ENCODE data around the gene MYO9A.
"Not testable (repeated sequence)": the region's sequence is repeated elsewhere in the genome, so short reads cannot be mapped to it uniquely, and the experiment has no call there.

The MYO9A gene

GRCh38 chr15:72139667-72140066 lies 21.7 kb upstream of the MYO9A start:
- no peak for DNase-seq

DNA sequence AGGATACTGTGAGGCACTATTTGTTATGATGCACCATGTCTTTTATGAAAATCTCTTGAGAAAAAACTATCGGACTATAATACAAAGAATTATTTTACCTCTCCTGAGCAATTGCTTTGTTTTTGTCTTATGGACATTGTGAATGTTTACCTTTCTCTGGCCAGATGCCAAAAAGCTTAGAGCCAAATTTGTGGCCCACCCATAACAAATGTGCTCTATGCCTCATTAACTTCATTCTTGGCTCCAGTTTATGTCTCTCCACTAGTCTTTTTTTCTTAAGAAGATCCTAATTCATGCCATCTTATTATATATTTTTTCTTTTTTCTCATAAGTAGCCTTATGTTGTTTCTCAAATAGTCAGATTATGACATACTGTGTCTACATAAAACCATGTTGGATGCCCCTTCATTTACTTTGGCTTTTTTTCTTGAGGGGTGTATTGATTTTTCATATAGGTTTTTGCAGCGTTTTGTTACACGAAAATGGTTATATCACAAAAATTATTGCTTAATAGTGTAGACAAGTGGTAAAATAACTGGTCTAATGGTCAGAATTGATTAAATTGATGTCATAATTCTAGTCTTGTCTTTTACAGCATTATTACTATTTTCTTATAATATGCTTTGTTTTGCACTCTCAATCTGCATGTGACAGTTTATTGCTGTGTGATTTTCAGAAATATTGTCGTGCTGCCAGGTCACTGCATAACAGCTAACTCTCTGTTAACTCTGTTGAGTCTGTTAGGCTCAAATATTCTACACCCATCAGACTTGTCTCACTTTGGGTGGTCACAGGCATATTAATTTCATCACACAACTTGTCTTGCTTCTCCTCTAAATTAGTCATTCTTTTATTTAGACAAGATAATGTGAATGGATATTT lies 18.5 kb upstream of the MYO9A start:
- no peak for DNase-seq

DNA sequence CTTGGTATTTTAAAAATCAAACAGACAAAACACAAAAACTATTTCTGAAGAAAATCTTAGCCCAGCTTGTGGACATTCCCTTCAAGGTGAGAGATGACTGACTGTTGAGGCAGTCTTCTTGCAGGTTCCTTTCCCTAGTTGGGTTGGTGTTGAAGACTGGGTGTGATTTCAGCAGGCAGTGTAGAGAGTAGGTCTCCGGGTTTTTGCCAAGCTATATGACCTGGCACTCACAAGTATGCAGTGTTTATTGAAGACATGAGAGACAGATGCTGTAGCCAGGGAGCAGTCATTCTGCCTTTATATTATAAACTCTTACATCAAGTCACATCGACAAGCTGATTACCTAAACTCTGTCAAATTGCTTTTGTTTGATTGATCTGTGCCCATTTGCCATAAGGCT lies 17.8 kb upstream of the MYO9A start:
- DNase-seq = peak; percentile 7

DNA sequence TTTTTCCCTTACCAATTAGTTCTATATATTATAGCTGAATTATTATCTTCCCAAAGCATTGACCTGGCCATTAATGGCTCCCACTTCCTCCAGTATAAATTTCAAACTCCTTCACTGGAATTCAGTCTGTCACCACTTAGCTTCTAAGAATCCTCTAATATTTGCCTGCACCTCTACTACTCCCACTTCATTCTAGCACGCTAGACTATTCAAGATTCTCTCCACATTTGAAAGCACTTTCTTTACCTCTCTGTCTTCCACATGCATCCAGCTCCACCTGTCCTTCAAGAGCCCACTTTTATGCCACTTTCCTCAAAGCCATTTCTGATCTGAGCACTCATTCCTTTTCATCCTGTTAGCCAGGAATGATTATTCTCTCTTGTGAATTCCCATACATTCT lies 15.3 kb upstream of the MYO9A start:
- DNase-seq = no peak

DNA sequence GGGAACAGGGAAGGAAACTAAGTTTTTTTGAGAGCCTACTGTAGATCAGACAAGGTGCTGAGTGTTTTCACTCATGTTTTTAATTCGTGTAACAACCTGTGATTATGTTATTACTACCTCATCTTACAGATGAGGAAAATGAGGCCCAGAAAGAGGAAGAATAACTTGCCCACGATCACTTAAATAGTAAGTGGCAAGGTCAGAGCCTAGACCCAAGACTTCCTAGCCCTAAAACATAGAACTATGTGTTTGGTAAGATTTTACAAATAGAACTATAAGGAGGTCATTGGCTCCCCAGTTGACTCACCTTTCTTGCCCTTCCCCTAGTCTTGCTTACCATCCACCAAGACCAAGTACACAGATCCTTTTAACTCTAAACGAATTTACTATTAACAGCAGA lies 14.0 kb upstream of the MYO9A start:
- no peak for DNase-seq

- DNase-seq = no peak
Observed at GRCh38 chr15:72130272-72130671, 12.3 kb upstream of the MYO9A start.

- DNase-seq = no peak
Observed at GRCh38 chr15:72128359-72128758, 10.4 kb upstream of the MYO9A start.

- DNase-seq = no peak
Observed at GRCh38 chr15:72127724-72128322, 9.9 kb upstream of the MYO9A start.

DNA sequence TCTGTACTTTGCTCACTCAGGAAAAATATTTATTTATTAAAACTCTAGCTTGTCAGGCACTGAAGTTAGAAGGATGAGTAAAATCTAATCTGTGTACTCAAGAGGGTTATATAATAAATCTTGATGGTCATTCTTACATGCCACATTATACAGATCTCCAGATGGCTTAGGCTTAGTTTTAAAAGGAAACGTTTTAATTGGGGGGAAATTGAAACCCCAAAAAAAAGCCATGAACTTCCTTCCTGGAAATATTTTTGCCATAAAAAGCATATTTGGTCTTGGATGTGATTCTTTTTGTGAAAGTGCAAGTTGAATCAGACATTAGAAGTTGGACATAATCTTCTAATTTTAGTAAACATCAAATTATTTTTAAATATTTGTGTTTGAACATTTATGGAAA lies 6.3 kb upstream of the MYO9A start:
- no peak for DNase-seq

DNA sequence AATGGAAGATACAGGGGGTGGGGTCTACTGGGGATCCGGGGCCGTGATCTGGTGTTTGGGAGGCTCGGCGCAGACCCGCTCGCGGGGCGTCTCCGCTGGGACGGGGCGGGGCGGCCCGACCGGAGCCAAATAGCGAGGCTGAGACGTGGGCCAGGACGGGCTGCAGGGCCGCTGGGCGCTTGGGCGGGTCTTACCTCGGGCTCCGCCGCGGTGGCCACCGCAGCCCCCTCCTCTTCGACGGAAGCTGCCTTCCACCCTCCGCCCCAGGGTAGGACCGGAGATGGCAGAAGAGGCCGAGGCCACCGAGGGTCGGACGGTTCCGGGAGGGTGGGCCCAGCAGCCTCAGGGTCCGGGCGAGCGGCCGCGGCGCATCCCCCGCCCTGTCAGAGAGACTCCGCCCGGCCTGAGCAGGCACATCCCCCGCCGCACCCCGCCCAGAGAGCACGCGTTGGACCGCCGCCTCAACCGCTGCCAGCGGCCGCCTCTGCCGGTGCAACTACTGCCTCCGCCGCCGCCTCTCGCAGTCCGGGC lies 399 bp downstream of the MYO9A start:
- DNase-seq = no peak

DNA sequence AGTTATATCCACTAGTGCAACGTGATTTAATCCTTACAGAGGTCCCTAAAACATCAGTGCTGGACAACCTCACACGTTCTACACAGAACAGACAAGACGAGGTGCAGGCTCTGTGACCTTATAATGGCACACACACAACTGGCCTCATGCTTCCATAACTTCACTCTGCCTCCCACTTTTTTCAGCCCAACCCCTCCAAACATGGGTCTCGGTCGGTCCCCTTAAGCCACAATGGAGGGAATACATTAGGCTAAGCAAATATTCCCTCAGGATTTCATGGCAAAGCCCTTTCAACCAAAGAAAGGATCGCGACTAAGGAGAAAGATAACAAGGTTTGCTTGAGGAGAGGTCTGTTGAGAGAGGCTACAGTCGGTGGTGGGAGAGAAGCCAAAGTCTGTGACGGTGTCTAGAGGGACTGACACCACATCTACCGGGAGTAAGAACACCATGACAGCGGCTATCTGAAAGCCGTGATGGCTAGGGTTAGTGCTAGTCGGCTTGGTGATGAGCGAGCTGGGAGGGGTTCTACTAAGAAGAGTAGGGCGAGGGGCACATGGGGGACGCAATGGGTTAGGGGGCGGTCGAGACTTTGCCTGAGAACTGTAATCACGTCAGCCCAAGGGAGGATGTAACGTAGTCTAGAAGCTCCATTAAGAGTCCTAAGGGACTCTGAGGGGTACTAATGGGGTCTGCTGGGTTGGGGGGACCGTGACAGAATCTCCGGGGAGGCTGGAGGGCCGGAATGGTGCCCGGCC lies 1.0 kb downstream of the MYO9A start:
- DNase-seq = no peak

GRCh38 chr15:72113347-72114031 lies 4.5 kb downstream of the MYO9A start:
- DNase-seq = no peak

DNA sequence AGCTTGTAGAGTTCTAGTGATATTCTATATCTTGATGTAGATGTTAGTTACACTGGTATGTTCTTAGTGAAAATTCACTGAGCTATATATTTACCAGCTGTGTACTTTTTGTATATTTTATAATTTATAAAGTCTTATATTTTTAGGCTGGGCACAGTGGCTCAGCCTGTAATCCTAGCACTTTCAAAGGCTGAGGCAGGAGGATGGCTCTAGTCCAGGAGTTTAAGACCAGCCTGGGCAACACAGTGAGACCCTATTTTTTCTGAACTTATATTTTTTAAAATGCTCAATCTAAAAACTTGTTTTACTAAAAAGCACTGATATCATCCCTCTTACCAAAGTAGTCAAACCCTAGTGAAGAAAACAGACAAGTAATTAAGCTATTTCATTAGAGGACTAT lies 5.1 kb downstream of the MYO9A start:
- DNase-seq = no peak

GRCh38 chr15:72112116-72112515 lies 5.8 kb downstream of the MYO9A start:
- DNase-seq = no peak

- DNase-seq = no peak
Observed at GRCh38 chr15:72110355-72110754, 7.6 kb downstream of the MYO9A start.

DNA sequence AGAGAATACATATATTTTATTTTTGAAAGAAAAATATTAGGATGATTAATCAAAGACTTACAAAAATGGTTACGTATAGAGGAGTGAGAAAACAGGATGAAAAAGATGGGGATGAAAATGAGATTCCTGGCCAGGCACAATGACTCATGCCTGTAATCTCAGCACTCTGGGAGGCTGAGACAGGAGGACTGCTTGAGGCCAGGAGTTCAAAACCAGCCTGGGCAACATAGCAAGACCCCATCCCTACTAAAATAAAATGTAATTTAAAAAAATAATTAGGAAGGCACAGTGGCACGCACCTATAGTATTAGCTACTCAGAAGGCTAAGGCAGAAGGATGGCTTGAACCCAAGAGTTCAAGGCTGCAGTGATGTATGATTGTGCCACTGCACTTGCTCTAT lies 11.9 kb downstream of the MYO9A start:
- no peak for DNase-seq

- no peak for DNase-seq
Observed at GRCh38 chr15:72105111-72105510, 12.8 kb downstream of the MYO9A start.

GRCh38 chr15:72100551-72100950 lies 17.4 kb downstream of the MYO9A start:
- not testable (repeated sequence) for DNase-seq

- DNase-seq = no peak
Observed at GRCh38 chr15:72099155-72099554, 18.8 kb downstream of the MYO9A start.

- DNase-seq = no peak
Observed at GRCh38 chr15:72098040-72098439, 19.9 kb downstream of the MYO9A start.

DNA sequence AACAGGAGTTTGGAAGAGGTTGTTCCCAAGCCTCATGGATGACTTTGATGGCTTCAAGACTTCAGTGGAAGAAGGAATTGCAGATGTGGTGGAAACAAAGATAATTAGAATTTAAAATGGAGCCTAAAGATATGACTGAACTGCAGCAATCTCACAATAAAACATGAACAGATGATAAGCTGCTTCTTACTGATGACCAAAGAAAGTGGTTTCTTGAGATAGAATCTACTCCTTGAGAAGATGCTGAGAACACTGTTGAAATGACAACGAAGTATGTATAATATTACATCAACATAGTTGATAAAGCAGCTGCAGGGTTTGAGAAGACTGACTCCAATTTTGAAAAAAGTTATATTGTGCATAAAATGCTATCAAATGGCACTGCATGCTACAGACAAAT lies 21.2 kb downstream of the MYO9A start:
- DNase-seq = no peak

GRCh38 chr15:72092691-72093090 lies 25.3 kb downstream of the MYO9A start:
- DNase-seq = no peak

GRCh38 chr15:72092006-72092405 lies 25.9 kb downstream of the MYO9A start:
- no peak for DNase-seq
